Measurements from ENCODE around the gene ZNF362.

The ZNF362 gene

GRCh38 chr1:33330361-33330890 is 74.1 kb downstream of the ZNF362 start:
- DNase-seq = no peak

- no peak for DNase-seq
Measured at GRCh38 chr1:33330906-33331305, 74.6 kb downstream of the ZNF362 start.

DNA sequence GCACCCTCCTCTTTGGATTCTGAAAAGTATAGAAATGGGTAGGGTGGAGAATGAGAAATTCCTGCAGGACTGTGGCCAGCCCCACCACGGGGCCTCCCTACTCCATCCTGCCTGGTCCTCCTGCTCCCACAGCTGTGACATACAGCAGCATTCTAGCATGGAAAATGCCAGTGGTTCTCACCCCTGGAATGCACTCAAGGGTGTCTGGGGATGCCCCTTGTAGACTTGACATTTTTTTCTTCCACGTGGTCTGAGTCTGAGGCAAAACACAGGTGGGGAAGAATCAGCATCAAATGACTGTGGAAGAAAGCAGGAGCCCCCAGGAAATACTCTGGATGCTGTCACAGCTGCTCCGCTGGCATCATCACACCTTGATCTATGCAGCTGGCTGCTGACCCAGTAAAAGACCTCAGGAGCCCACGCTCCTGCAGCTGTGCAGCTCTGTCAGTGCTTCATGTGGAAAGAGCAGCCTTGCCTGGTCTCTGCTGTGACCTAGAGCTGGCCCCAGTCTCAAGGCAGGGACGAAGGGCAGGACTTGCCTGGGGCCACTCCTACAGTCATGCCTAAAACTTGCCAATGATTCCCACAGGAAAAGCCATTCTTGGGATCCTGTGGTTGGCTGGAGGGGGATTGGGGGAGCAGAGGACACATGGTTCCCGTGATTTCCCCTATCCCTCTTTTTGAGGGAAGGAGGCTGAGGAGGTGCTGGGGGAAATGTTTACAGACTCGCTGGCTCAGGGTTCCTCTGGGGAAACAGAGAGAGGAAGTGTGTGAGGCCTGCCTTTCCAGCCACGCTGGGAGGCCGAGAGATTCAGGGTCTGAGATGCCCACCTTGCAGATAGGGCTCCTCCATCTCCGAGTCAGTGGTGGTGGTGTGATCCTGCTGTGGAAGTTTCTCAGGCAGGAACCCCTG is 75.4 kb downstream of the ZNF362 start:
- no peak for DNase-seq

DNA sequence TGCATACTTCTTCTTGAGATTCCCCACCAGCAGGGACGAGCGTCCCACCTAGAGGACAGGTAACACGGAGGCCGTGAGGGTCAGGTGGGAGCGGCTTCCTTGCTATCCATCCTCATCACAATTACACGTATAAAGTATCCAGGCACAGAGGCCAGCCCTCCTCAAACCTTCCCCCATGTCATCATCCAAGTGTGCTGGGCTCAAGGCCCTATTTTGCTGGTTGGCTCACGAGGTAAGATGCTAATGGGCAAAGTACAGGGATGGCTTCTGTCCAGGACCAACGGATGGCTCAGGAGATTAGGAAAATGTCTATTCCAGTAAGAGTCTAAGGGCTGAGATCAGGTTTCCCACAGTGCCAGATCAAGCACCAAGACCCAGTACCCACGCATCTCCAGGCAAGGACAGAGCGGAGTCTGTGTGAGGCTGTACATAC is 76.1 kb downstream of the ZNF362 start:
- DNase-seq = no peak

GRCh38 chr1:33332881-33333280 is 76.6 kb downstream of the ZNF362 start:
- no peak for DNase-seq

GRCh38 chr1:33334081-33334552 is 77.8 kb downstream of the ZNF362 start:
- no peak for DNase-seq

DNA sequence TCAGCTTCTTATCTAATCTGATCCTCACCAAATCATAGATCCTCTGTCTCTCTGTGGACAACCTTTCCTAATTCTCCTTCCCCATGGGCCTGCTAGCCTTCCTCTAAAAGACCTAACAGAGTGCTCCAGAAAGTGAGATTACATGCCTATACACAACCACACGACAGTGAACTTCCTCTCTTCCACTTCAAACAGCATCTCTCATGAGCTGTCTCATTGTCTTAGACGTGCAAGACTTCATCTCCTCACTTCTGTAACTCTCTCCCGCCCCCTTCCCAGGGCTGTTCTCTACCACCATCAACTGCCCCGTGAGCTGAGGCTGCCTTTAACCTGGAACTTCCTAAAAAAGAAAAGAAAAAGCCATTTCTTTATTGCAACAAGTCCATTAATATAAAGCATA is 78.7 kb downstream of the ZNF362 start:
- no peak for DNase-seq

GRCh38 chr1:33336580-33336979 is 80.3 kb downstream of the ZNF362 start:
- no peak for DNase-seq

DNA sequence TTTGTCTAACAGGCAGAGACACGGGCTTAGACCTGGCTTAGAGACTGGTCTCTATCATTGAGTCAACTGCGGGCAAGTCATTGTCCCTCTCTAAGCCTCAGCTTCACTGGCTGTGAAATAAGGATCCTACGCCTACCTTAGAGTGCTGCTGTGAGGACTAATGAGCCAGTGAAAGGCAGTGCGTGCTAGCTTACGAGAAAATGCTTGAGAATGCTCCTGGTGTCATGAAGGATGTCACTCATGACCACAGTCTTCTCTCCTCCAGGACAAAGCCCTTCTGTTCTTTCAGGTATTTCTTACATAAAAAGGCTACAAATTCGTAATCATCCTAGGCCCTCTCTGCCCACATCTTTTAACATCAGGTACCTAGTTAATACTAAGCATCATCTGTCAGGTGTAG is 81.1 kb downstream of the ZNF362 start:
- DNase-seq = no peak

GRCh38 chr1:33338048-33338439 is 81.8 kb downstream of the ZNF362 start:
- no peak for DNase-seq

DNA sequence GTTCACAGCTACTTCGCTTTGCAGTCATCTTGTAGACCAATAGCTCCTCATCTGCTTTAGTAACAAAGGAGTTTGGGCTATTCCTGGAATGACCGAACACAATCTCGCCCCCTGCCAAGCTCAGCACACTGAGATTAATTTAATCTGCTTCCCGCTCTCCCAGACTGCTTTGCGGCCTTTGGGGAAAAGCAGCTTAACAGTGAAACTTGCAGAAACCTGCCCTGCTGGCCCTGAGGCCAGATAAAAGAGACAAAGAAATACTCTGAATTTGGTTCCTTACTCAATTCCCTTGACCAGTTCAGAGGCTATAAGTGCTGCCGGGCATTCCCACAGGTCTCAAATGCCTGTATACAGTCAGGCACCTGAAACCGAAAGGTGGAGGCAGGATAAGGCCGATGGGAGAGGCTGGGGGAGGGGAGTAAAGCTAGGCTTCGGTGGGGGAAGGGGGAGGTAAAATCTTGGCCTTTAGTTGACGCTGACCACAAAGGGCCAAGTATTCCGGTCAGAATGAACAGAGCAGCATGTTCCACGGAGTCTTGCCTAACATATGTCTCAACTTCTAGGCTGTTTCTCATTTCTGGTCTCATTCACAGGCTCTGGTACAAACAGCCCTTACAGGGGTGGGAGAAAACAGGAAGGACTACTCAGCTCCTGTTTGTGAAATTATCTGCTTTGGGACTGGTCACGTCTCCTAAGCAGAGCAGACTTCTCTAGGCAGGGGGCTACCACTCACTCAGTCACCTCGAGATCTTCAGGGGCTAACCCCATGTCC is 82.3 kb downstream of the ZNF362 start:
- DNase-seq = peak; percentile 34

- no peak for DNase-seq
Measured at GRCh38 chr1:33339413-33339812, 83.1 kb downstream of the ZNF362 start.

- no peak for DNase-seq
Measured at GRCh38 chr1:33341190-33341589, 84.9 kb downstream of the ZNF362 start.

DNA sequence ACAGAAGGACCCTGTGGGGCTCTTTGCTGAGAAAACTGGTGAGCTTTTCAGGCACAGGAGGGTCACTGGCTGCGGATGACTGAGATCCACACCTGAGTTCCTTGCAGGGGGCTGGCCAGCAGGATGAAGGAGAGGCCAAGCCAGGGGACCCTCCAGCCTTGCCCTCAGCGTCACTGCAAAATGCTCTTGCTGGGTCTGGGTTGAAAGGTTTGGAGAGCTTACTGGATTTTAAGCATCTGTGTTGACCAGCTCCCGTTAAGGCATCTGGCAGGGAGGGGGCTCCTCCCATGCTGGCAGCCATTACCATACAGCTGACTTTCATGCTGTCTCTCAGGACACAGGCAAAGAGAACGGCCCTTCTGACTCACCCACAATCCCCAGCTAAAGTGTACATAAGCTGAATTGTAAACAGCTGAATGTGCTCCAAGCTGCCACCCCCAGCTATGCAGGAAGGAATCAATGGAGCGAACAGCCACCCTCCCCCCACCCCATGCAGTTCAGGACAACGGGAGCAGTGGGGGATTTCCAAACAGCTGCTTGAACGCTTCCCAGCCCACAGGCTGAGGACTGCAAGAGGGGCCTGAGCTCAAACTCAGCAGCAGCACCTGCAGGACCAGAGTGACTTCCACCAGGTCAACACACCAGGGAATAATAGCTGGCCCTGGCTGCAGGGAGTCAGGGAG is 85.9 kb downstream of the ZNF362 start:
- DNase-seq = no peak

DNA sequence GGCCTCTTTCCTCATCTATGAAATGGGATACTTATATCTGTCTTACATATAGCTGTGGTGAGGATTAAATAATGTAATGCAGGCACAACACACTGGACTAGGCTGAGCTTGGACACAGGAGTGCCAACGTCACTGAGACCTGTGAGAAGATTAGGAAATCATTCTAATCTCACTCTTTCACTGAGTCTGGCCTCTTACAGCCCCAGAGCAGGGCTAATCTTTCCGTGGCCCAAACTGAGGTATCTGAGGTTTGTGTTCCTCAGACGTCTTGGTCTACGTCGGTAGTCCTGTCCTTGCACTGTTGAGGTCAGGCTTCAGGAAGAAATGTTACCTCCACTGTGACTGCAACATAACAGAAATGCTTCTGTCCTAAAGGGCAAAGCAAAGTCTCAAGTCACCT is 87.2 kb downstream of the ZNF362 start:
- DNase-seq = peak; percentile 37

- no peak for DNase-seq
Measured at GRCh38 chr1:33344896-33345560, 88.7 kb downstream of the ZNF362 start.

DNA sequence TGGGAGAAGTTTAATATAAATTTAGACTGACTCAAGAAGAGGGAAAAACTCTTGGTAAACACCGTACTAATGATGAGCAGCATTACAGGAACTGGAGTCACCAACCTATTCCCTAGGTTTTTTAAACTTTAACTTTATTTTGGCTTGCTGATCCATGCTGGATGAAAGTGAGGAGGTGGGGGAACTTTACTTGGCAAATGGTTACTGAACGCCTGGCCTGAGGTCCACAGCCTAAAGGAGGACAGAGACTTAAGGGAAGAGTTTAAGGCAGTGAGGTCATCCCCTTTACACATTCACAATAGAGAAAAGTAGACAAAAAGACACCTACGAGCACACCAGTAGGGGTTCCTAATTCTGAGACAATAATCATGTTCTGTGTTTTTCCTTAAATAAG is 90.2 kb downstream of the ZNF362 start:
- DNase-seq = no peak

- DNase-seq = no peak
Measured at GRCh38 chr1:33346927-33347649, 90.8 kb downstream of the ZNF362 start.

GRCh38 chr1:33347650-33347992 is 91.3 kb downstream of the ZNF362 start:
- DNase-seq = peak; percentile 60

DNA sequence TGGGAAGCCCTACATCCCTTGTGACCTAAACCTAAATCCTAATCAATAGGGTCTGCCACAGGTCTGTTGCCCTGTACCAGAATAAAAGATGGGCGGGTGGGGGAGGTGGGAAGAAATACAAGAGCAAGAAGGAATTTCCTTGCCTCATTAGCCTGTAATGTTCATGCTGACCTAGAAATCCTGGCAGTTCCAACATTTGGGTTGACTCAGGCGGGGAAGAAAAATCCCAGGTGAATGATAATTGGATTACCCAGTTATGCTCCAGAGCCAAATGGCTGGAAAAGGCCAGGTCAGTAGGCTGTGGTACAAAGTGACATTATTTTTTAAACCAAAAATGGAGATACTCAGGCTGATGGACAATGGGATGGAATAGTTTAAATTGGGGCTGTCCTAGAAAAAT is 91.9 kb downstream of the ZNF362 start:
- no peak for DNase-seq

GRCh38 chr1:33348676-33349080 is 92.4 kb downstream of the ZNF362 start:
- peak; percentile 38 for DNase-seq
